Esophagus squamous epithelium (tissue), 5 donors: ENCODE data around the gene PTPRM. TPM values are rescaled to one million over a fixed set of nuclear protein-coding genes. Genes with fewer than 3 reads are reported as not detected.

Experiments used
- DNase-seq: peaks from one replicate; lab custom pipeline; 2025; lab: John Stamatoyannopoulos, UW
- H3K27ac ChIP-seq, 4 donors: fragments of 200-600 bp; sonication (generic); one replicate each; pipeline ENCODE4 v1.5.1; 2016 to 2019; ENCODE audit warnings: mild to moderate bottlenecking in 1 of 4
- H3K27me3 ChIP-seq, 4 donors: fragments of 200-600 bp; sonication (generic); 1 replicate in 3 of 4; 2 replicates in 1 of 4; pipeline versions ENCODE4 v1.5.1 to v1.6.0; 2017 to 2021; ENCODE audit warnings: antibody characterized with exemption in 1 of 4
- H3K36me3 ChIP-seq, 3 donors: fragments of 200-600 bp; sonication (generic); one replicate each; pipeline ENCODE4 v1.5.1; 2016 to 2019
- H3K4me1 ChIP-seq, 3 donors: fragments of 200-600 bp; sonication (generic); one replicate each; pipeline ENCODE4 v1.5.1; 2017 to 2019
- H3K4me3 ChIP-seq, 4 donors: fragments of 200-600 bp; sonication (generic); 1 replicate in 3 of 4; 2 replicates in 1 of 4; pipeline ENCODE4 v1.5.1; 2016 to 2019; ENCODE audit warnings: mild to moderate bottlenecking in 2 of 4, moderate library complexity in 1 of 4
- H3K9me3 ChIP-seq, 3 donors: fragments of 200-600 bp; sonication (generic); one replicate each; pipeline ENCODE4 v1.5.1; 2016 to 2019
- CTCF ChIP-seq, 6 experiments: fragments of 450-650 bp in 4 of 6; fragments of 200-600 bp in 2 of 6; sonication (generic) in 2 of 6; IDR thresholded peaks; one replicate each; pipeline ENCODE4 v1.5.1; 2016 to 2019; ENCODE audit warnings: antibody characterized with exemption in 6 of 6, mild to moderate bottlenecking in 4 of 6, moderate library complexity in 4 of 6
- POLR2A ChIP-seq, 4 donors: fragments of 450-650 bp; IDR thresholded peaks; one replicate each; pipeline ENCODE4 v1.6.1; 2017; ENCODE audit warnings: antibody characterized with exemption in 4 of 4, mild to moderate bottlenecking in 4 of 4, moderate library complexity in 3 of 4
- WGBS, 2 donors: methylation state at CpG; one replicate each; pipeline ENCODE4 v1.1.5; 2018; 5-methylcytosine and 5-hydroxymethylcytosine counted together
- intact Hi-C: fragments of 100-400 bp; cut with DNase I; formaldehyde crosslinking; loops from one replicate; pipeline ENCODE4 v1.15.0; 2022
- total RNA-seq, 4 donors: library from RNA; depleted of rRNA; stranded (reverse); fragments of >200 nt; gene quantifications; one replicate each; pipeline ENCODE4 v1.1.0, GENCODE V29; 2016
- donor health status: DM: yes; HTN: yes; CAD: no.

The PTPRM gene
- total RNA-seq, 4 donors from 2014 or later = 6.5 to 38.7 (median 11.1) TPM

- Histone ChIP-seq H3K36me3 (no peaks in the 10 kb centered on the region), H3K4me1 (peaks cover 0 to 5% (median 0%) of the 10 kb centered on the region in 3 donors), H3K27me3 (no peaks in the 10 kb centered on the region), H3K4me3 (no peak overlapping the region), H3K27ac (no peak overlapping the region), H3K9me3 (no peaks in the 10 kb centered on the region)
- no peak for TF ChIP-seq POLR2A (IDR thresholded peaks at IDR 0.05)
- no peak for TF ChIP-seq CTCF (IDR thresholded peaks at IDR 0.05)
- DNase-seq = no peak
- intact Hi-C loops = no loop called here
- WGBS, 2 donors = 30 to 44% methylated on average over 1 of the region's 1 CpG
Measured at GRCh38 chr18:8260319-8260718, 693.2 kb downstream of the PTPRM start.

- Histone ChIP-seq H3K36me3 (no peaks in the 10 kb centered on the region), H3K27me3 (no peaks in the 10 kb centered on the region), H3K27ac (no peak overlapping the region), H3K4me3 (no peak overlapping the region), H3K4me1 (peaks cover 0 to 5% (median 0%) of the 10 kb centered on the region in 3 donors), H3K9me3 (no peaks in the 10 kb centered on the region)
- intact Hi-C loops = no loop called here
- WGBS, 2 donors = 23 to 47% methylated on average over 4 to 7 of the region's 9 CpGs
- TF ChIP-seq POLR2A (IDR thresholded peaks at IDR 0.05) (no peak), CTCF (IDR thresholded peaks at IDR 0.05) (no peak)
- DNase-seq = no peak
Measured at GRCh38 chr18:8260827-8261226, 693.7 kb downstream of the PTPRM start.

GRCh38 chr18:8261651-8262091 lies 694.6 kb downstream of the PTPRM start:
- TF ChIP-seq POLR2A (IDR thresholded peaks at IDR 0.05) (no peak), CTCF (IDR thresholded peaks at IDR 0.05) (no peak)
- Histone ChIP-seq H3K36me3 (no peaks in the 10 kb centered on the region), H3K27ac (no peak overlapping the region), H3K4me1 (peaks cover 0 to 5% (median 0%) of the 10 kb centered on the region in 3 donors), H3K27me3 (no peaks in the 10 kb centered on the region), H3K9me3 (no peaks in the 10 kb centered on the region), H3K4me3 (no peak overlapping the region)
- no peak for DNase-seq
- WGBS, 2 donors = 77 to 78% methylated on average over 7 of the region's 7 CpGs
- intact Hi-C loops = no loop called here

- Histone ChIP-seq H3K36me3 (no peaks in the 10 kb centered on the region), H3K27me3 (no peaks in the 10 kb centered on the region), H3K27ac (no peak overlapping the region), H3K4me1 (peaks cover 0 to 5% (median 0%) of the 10 kb centered on the region in 3 donors), H3K4me3 (no peak overlapping the region), H3K9me3 (no peaks in the 10 kb centered on the region)
- TF ChIP-seq POLR2A (IDR thresholded peaks at IDR 0.05) (no peak), CTCF (IDR thresholded peaks at IDR 0.05) (no peak)
- intact Hi-C loops = no loop called here
- 59 to 63% methylated on average over 6 of the region's 6 CpGs for WGBS, 2 donors
- no peak for DNase-seq
Measured at GRCh38 chr18:8262221-8262620, 695.1 kb downstream of the PTPRM start.

GRCh38 chr18:8264116-8264515 lies 697.0 kb downstream of the PTPRM start:
- no peaks in the 10 kb centered on the region for H3K36me3 ChIP-seq
- no peak for DNase-seq
- no peaks in the 10 kb centered on the region for H3K9me3 ChIP-seq
- TF ChIP-seq POLR2A (IDR thresholded peaks at IDR 0.05) = no peak
- TF ChIP-seq CTCF (IDR thresholded peaks at IDR 0.05) = no peak
- no peak overlapping the region for H3K4me3 ChIP-seq
- H3K4me1 ChIP-seq = peaks cover 0 to 5% (median 0%) of the 10 kb centered on the region in 3 donors
- H3K27ac ChIP-seq = no peak overlapping the region
- no peaks in the 10 kb centered on the region for H3K27me3 ChIP-seq
- intact Hi-C loops = no loop called here
- 86 to 88% methylated on average over 2 to 5 of the region's 5 CpGs for WGBS, 2 donors
